Measurements from ENCODE around the gene NTN1. TPM values are rescaled to one million over a fixed set of nuclear protein-coding genes. Genes with fewer than 3 reads are reported as not detected.

The NTN1 gene
- total RNA-seq, 1 donor from 2014 or later, result under 0.01 TPM

DNA sequence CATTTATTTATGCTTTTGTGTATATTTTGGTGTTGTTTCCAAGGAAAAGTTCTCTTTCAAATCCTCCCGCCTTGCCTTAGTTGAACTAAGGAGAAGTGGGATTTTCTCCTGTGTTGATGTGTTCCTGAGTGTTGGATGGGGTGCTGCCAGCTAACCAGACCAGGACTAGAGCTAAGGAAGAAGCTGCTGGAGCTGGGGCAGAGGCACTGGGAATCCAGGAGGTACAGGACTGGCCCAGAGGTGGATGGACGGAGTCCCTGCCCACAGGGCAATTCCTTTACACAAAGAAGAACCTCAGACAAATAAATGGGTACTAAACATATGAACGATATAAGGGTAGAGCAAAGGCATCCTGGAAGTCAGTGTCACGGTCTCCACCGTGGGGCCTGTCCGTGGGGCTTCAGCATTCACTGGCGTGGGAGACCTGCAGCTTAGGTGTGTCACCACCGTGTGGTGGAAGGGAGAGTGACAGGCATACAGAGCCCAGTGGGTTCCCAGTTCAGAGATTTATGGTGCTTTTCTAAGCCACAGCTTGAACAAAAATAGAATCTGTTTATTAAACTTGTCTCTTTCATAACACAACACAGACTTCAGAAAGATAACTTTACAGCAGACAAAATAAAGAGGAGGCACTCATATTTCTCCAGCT is 270.7 kb downstream of the NTN1 start:
- Histone ChIP-seq H3K4me3 (ENCODE audit: low read depth, low read length) (no peak overlapping the region), H3K27me3 (ENCODE audit: control insufficient read depth, insufficient read depth, low read length) (no peaks in the 10 kb centered on the region), H3K36me3 (ENCODE audit: control insufficient read depth, insufficient read depth, low read length) (no peaks in the 10 kb centered on the region)
- FAIRE-seq (no peak), DNase-seq (ENCODE audit: low read depth) (peak; percentile 22)
- TF ChIP-seq, protein P1, sequence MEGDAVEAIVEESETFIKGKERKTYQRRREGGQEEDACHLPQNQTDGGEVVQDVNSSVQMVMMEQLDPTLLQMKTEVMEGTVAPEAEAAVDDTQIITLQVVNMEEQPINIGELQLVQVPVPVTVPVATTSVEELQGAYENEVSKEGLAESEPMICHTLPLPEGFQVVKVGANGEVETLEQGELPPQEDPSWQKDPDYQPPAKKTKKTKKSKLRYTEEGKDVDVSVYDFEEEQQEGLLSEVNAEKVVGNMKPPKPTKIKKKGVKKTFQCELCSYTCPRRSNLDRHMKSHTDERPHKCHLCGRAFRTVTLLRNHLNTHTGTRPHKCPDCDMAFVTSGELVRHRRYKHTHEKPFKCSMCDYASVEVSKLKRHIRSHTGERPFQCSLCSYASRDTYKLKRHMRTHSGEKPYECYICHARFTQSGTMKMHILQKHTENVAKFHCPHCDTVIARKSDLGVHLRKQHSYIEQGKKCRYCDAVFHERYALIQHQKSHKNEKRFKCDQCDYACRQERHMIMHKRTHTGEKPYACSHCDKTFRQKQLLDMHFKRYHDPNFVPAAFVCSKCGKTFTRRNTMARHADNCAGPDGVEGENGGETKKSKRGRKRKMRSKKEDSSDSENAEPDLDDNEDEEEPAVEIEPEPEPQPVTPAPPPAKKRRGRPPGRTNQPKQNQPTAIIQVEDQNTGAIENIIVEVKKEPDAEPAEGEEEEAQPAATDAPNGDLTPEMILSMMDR (IDR thresholded peaks at IDR 0.05; ENCODE audit: insufficient read depth, low read length, severe bottlenecking), result peak; percentile 70

DNA sequence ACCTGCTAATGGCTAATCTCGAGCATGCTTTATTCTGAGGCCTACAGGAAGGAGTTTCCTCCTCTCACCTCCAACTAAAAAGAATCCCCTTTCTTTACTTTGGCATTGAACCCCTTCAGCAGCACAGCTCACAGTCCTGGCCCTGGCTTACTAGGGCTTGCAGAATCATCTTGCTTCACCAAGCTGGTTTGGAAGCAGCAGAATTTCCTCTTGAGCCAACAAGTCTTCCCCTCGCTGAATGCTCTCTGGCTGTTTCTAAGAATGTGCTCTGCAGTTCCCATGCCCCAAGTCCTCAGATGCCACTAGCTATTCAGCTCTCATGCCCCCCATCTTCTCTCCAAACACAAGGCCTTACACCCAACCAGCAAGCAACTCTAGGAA is 271.2 kb downstream of the NTN1 start:
- Histone ChIP-seq H3K27me3 (ENCODE audit: control insufficient read depth, insufficient read depth, low read length) (no peaks in the 10 kb centered on the region), H3K36me3 (ENCODE audit: control insufficient read depth, insufficient read depth, low read length) (no peaks in the 10 kb centered on the region), H3K4me3 (ENCODE audit: low read depth, low read length) (no peak overlapping the region)
- DNase-seq (ENCODE audit: low read depth) (no peak), FAIRE-seq (no peak)
- TF ChIP-seq, protein P1 (IDR thresholded peaks at IDR 0.05; ENCODE audit: insufficient read depth, low read length, severe bottlenecking), result no peak

Other genes starting within 250 kb of the NTN1 start
- 0.13 TPM in 1 of 2 replicates, not detected in the other for gene MFSD6L, start 222.1 kb upstream of the NTN1 start, total RNA-seq
- gene PIK3R6, start 153.8 kb upstream of the NTN1 start, total RNA-seq, result not detected in 2 replicates
- gene PIK3R5, start 55.8 kb upstream of the NTN1 start, total RNA-seq, result not detected in 2 replicates

Measured in bronchial epithelial cell (primary cell).